ENCODE data around the gene TCERG1L.
"Not testable (repeated sequence)": the region's sequence is repeated elsewhere in the genome, so short reads cannot be mapped to it uniquely, and the experiment has no call there.

Gene TCERG1L

DNA sequence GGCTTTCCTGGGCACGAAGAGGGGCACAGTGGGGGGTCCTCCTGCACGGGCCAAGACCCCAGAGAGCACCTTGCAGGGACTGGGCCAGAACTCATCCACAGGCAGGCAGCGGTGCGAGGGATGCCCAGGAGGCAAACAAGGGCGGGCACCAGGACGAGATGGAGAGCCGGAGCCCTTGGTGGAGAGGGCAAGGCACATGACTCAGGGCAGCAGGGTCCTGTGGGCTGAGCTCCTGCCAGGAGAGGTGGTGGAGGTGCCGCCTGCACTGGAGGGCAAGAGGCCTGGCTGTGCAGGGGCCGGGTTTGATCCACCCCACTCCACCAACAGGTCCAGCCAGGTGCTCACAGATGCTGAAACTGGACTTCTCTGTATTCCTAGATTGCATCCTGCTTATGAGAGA lies 170.9 kb downstream of the TCERG1L start:
- no peaks in the 10 kb centered on the region for H3K9me3 Mint-ChIP-seq
- no peak overlapping the region for H3K4me3 Mint-ChIP-seq
- H3K36me3 Mint-ChIP-seq (ENCODE audit: low read depth), result no peaks in the 10 kb centered on the region
- no peak overlapping the region for H3K27ac Mint-ChIP-seq
- no peaks in the 10 kb centered on the region for H3K4me1 Mint-ChIP-seq (ENCODE audit: low read depth)
- H3K27me3 Mint-ChIP-seq (ENCODE audit: low read depth), result no peaks in the 10 kb centered on the region

DNA sequence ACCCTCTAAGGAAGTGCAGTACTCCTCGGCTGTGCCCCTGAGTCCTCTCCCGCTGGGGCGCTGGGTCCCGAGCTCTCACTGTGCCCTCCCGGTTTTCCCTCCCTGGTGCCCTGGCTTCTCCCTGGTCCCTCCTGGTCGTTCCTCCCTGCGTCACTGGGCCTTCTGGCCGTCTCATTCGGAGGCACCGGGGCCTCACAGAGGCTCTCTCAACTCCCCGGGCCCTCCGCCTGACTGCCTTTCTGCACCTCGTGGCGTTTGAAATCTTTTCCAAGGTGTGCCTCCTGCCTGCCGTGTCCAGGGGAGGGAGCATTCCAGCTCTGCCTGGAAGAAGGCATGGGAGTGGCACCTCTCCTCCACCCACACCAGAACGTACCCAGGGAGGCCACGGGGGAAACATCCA lies 174.3 kb downstream of the TCERG1L start:
- no peaks in the 10 kb centered on the region for H3K4me1 Mint-ChIP-seq (ENCODE audit: low read depth)
- H3K27me3 Mint-ChIP-seq (ENCODE audit: low read depth), result no peaks in the 10 kb centered on the region
- H3K4me3 Mint-ChIP-seq, result no peak overlapping the region
- no peaks in the 10 kb centered on the region for H3K9me3 Mint-ChIP-seq
- no peak overlapping the region for H3K27ac Mint-ChIP-seq
- H3K36me3 Mint-ChIP-seq (ENCODE audit: low read depth), result no peaks in the 10 kb centered on the region

- not testable (repeated sequence) for H3K27me3 Mint-ChIP-seq (ENCODE audit: low read depth); H3K36me3 Mint-ChIP-seq (ENCODE audit: low read depth); H3K27ac Mint-ChIP-seq; H3K9me3 Mint-ChIP-seq; H3K4me3 Mint-ChIP-seq; H3K4me1 Mint-ChIP-seq (ENCODE audit: low read depth)
Measured at GRCh38 chr10:131136336-131136735, 175.2 kb downstream of the TCERG1L start.

DNA sequence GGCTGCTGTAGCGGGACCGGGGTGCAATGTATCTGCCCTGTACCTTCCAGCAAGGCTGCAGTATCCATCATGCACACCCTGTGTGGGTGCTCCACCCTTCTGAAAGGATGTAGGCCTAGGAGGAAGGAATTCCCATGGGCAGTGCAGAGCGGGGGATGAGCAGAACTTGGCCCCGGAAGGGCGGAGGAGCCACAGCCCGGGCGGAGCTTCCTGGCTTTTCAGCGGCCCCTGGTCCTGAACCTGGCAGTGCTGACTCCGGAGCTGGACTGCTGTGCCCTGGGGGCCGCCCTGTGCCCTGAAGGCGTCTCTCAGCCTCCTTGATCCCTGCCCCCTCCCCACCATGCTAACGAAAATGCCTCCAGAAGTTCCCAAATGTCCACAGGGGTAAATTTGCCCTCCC lies 175.8 kb downstream of the TCERG1L start:
- Mint-ChIP-seq H3K4me1 (ENCODE audit: low read depth) (no peaks in the 10 kb centered on the region), H3K36me3 (ENCODE audit: low read depth) (no peaks in the 10 kb centered on the region), H3K4me3 (no peak overlapping the region), H3K27ac (no peak overlapping the region), H3K9me3 (no peaks in the 10 kb centered on the region), H3K27me3 (ENCODE audit: low read depth) (no peaks in the 10 kb centered on the region)

DNA sequence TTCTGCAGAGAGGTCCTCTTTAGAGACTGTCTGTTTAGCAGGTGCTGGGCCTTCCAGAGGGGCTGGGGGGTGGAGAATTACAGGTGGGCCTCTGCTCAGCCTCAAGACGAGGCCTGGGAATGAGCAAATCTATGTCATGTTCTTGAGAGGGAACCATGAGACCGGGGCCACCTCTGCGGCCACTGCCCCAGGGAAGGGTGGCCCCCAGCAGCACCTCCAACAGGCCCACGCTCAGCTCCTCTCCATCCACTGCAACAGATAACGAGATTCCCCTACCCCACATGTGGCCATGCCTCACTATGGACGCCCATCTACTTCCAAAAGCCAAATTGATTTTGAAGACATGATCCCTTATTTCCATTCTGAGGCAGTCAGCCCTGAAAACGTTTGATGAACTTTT lies 176.9 kb downstream of the TCERG1L start:
- no peaks in the 10 kb centered on the region for H3K27me3 Mint-ChIP-seq (ENCODE audit: low read depth)
- no peak overlapping the region for H3K27ac Mint-ChIP-seq
- H3K9me3 Mint-ChIP-seq, result no peaks in the 10 kb centered on the region
- no peaks in the 10 kb centered on the region for H3K36me3 Mint-ChIP-seq (ENCODE audit: low read depth)
- H3K4me1 Mint-ChIP-seq (ENCODE audit: low read depth), result no peaks in the 10 kb centered on the region
- H3K4me3 Mint-ChIP-seq, result no peak overlapping the region

DNA sequence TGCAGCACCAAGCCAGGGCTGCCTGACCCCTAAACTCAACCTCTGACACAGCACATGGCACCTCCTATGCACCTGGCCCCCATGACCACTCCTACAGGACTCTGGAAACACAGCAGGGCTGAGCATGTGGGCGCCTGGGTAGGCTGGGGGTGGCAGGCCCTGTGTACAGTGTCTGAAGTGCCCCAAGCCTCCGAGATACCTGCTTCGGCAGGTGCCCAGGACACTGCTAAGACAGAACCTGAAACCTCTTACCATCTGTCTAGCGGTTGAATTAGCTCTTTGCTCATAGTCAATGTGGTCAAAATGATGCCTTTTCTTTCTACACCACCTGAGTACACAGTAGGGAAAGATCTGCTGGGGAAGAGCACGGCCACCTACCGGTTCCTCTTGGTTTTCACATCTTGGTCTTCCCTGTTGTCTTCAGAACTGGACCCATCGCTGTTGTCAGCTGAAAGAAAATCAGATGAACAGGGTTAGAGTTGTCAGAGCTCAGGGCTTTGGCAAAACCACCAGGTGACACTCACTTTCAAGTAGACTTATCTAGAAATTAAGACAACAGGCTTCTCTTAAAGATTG lies 177.4 kb downstream of the TCERG1L start:
- Mint-ChIP-seq H3K4me3 (no peak overlapping the region), H3K36me3 (ENCODE audit: low read depth) (no peaks in the 10 kb centered on the region), H3K27ac (no peak overlapping the region), H3K4me1 (ENCODE audit: low read depth) (no peaks in the 10 kb centered on the region), H3K27me3 (ENCODE audit: low read depth) (no peaks in the 10 kb centered on the region), H3K9me3 (no peaks in the 10 kb centered on the region)

DNA sequence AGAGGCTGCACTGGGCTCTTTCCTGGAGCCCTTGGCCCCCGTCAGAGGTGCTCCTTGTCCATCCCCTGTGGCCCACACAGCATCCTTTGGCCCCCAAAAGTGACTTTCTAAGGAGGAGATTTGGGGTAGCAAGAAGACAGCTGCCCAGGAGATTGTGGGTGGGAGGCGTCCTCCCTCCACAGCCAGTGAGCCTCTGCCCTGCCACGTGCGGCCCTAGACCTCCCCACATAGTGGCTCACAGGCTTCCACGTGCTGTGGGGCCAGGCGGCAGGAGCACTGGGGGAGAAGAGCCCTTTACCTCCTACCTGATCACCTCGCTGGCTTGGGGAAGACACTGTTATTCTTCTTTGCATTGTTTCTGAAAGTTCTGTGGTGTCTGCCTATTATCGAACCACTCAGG lies 178.8 kb downstream of the TCERG1L start:
- H3K27ac Mint-ChIP-seq, result no peak overlapping the region
- no peak overlapping the region for H3K4me3 Mint-ChIP-seq
- H3K27me3 Mint-ChIP-seq (ENCODE audit: low read depth), result no peaks in the 10 kb centered on the region
- H3K36me3 Mint-ChIP-seq (ENCODE audit: low read depth), result no peaks in the 10 kb centered on the region
- H3K4me1 Mint-ChIP-seq (ENCODE audit: low read depth), result no peaks in the 10 kb centered on the region
- H3K9me3 Mint-ChIP-seq, result no peaks in the 10 kb centered on the region

GRCh38 chr10:131131726-131132591 lies 179.6 kb downstream of the TCERG1L start:
- Mint-ChIP-seq H3K27me3 (ENCODE audit: low read depth) (no peaks in the 10 kb centered on the region), H3K27ac (no peak overlapping the region)

DNA sequence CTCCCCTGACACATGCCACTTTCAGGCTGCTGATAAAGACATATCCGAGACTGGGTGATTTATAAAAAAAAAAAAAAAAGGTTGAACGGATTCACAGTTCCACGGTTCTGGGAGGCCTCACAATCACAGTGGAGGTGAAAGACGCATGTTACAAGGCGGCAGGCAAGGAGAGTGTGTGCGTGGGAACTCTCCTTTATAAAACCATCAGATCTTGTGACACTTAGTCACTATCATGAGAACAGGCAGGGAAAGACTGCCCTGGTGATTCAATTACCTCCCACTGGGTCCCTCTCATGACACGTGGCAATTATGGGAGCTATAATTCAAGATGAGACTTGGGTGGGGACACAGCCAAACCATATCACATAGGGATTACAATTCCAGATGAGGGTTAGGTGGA lies 181.5 kb downstream of the TCERG1L start:
- H3K36me3 Mint-ChIP-seq (ENCODE audit: low read depth), result no peaks in the 10 kb centered on the region
- no peaks in the 10 kb centered on the region for H3K27me3 Mint-ChIP-seq (ENCODE audit: low read depth)
- H3K4me3 Mint-ChIP-seq, result no peak overlapping the region
- H3K4me1 Mint-ChIP-seq (ENCODE audit: low read depth), result no peaks in the 10 kb centered on the region
- H3K27ac Mint-ChIP-seq, result no peak overlapping the region
- no peaks in the 10 kb centered on the region for H3K9me3 Mint-ChIP-seq

More at GRCh38 chr10:131131726-131132591, 179.6 kb downstream of the TCERG1L start:
- H3K4me1 Mint-ChIP-seq (ENCODE audit: low read depth), result no peaks in the 10 kb centered on the region
- H3K36me3 Mint-ChIP-seq (ENCODE audit: low read depth), result no peaks in the 10 kb centered on the region
- H3K4me3 Mint-ChIP-seq, result no peak overlapping the region
- H3K9me3 Mint-ChIP-seq, result no peaks in the 10 kb centered on the region

- no peak overlapping the region for H3K27ac Mint-ChIP-seq
- no peaks in the 10 kb centered on the region for H3K9me3 Mint-ChIP-seq
Measured at GRCh38 chr10:131129544-131129943, 182.0 kb downstream of the TCERG1L start.

GRCh38 chr10:131128731-131129130 lies 182.8 kb downstream of the TCERG1L start:
- Mint-ChIP-seq H3K27me3 (ENCODE audit: low read depth) (no peaks in the 10 kb centered on the region), H3K9me3 (no peaks in the 10 kb centered on the region), H3K4me1 (ENCODE audit: low read depth) (no peaks in the 10 kb centered on the region), H3K27ac (no peak overlapping the region), H3K36me3 (ENCODE audit: low read depth) (no peaks in the 10 kb centered on the region), H3K4me3 (no peak overlapping the region)

More at GRCh38 chr10:131129544-131129943, 182.0 kb downstream of the TCERG1L start:
- no peak overlapping the region for H3K4me3 Mint-ChIP-seq
- H3K4me1 Mint-ChIP-seq (ENCODE audit: low read depth), result no peaks in the 10 kb centered on the region
- no peaks in the 10 kb centered on the region for H3K36me3 Mint-ChIP-seq (ENCODE audit: low read depth)
- H3K27me3 Mint-ChIP-seq (ENCODE audit: low read depth), result no peaks in the 10 kb centered on the region

DNA sequence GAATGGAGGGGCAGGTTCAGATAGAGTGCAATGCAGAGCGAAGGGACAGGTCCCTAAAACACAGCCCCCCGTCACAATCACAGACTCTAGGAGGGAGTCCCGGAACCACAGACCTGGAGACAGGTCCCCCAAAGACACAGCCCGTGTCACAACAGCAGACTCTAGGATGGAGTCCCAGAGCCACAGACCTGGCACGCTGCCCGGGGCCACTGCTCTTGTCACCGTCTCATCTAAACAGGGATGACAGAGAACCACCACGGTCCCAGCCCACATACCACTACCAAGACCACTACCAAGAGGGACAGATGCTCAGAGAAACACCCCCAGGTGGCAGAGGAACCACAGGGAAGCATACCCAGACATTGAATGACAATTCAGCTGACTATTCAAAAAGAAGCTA lies 183.9 kb downstream of the TCERG1L start:
- Mint-ChIP-seq H3K27ac (no peak overlapping the region), H3K4me3 (no peak overlapping the region), H3K27me3 (ENCODE audit: low read depth) (no peaks in the 10 kb centered on the region), H3K9me3 (no peaks in the 10 kb centered on the region), H3K4me1 (ENCODE audit: low read depth) (no peaks in the 10 kb centered on the region), H3K36me3 (ENCODE audit: low read depth) (no peaks in the 10 kb centered on the region)

DNA sequence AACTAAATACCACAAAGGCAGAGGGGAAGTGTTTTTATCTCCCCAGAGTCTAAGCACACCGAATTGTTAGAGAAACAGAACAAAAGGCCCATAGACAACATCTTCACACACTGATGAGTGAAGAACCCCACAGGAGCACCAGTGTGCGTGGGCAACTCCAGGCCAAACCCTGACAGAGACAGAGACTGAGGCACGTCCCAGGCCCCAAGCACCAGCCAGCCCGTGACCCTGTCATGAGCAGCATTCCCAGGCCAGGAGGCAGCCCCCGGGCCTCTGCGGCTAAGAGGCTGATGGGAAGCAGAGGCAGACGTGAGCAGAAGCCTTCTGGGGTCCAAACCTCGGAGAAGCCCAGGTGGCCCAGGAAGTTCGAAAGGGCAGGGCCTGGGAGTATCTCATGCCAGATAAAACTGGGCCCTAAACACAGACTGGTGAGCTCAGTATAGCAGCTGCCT lies 184.4 kb downstream of the TCERG1L start:
- H3K36me3 Mint-ChIP-seq (ENCODE audit: low read depth), result no peaks in the 10 kb centered on the region

DNA sequence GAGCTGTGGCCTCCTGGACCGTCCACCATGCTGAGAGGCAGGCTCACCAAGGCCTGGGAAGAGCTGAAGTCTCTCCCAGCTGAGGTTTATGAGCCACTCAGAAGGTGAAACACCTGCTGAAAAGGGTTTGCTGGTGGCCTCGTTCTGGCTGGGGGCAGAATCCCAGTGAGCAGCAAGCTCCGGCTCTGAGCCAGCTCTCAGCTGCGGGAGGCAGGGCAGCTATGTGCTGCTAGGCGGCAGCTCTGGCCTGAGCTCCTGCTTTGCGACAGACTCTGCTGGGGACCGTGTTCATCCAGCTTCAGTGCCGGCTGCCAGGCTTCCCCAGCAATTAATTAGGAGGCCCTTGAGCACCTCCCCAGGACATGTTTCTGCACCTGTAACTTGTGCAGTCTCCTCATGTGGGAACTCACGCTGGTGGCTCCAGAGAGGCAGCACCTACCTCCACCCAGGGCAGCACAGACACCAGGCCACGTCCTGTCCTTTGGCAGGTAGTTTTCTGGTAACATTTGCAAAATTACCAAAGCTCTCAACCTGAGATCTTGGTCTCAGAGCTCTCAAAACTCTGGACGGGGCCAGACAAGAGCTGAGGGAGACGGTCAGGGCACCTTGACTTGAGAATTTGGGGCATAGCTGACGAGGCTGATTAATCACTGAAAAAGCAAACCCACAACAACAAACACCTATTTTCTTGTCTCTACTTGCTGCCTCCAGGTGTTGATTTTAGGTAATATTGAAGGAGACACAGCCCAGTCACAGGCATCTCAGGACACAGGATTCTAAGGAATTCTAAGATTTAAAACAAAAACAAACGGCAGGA lies 185.0 kb downstream of the TCERG1L start:
- no peaks in the 10 kb centered on the region for H3K27me3 Mint-ChIP-seq (ENCODE audit: low read depth)
- no peak overlapping the region for H3K4me3 Mint-ChIP-seq
- H3K9me3 Mint-ChIP-seq, result no peaks in the 10 kb centered on the region
- no peaks in the 10 kb centered on the region for H3K36me3 Mint-ChIP-seq (ENCODE audit: low read depth)
- no peak overlapping the region for H3K27ac Mint-ChIP-seq
- no peaks in the 10 kb centered on the region for H3K4me1 Mint-ChIP-seq (ENCODE audit: low read depth)

More for the DNA sequence above, 184.4 kb downstream of the TCERG1L start:
- Mint-ChIP-seq H3K4me1 (ENCODE audit: low read depth) (no peaks in the 10 kb centered on the region), H3K27ac (no peak overlapping the region), H3K27me3 (ENCODE audit: low read depth) (no peaks in the 10 kb centered on the region), H3K9me3 (no peaks in the 10 kb centered on the region), H3K4me3 (no peak overlapping the region)
